ENCODE measurements around the gene LRRC75A. TPM values are rescaled to one million over a fixed set of nuclear protein-coding genes. Genes with fewer than 3 reads are reported as not detected.

LRRC75A gene
- total and polyA plus RNA-seq, 2 of the 8 experiments (the other 6 are each of a cell fraction or from before 2014, with no cell fraction given) = 9.7 to 9.9 TPM

DNA sequence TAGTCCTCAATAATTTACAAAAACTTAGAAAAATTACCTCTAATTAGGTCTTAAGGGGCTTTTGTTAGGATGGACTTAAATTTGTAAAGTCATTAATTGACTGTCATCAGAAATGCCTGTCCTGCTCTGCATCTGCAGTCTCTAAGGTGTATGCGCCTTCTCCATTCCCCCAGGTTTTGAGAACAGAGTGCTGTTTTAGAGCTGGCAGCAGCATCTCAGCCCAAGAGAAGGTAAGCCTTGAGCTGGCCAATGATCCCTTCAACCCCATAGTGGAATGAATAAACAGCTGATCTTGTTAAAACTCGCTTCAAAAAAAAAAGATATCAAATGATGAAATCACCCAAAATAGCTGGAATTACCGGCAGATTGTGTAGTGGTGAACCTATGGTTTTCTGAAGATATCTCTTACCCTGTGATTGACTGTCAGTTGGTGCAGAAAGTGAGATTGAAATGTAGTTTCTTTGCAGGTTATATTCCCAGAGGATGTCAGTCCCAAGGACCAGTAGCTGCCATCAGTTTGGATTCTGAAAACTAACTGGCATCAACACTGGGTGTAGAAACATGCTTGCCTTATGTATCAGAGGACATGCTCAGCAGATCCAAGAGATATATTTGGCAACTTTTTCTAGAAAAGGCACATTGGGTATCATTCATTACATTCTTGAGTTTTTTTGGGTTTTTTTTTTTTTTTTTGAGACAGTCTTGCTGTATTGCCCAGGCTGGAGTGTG is 50.9 kb downstream of the LRRC75A start:
- no peaks in the 10 kb centered on the region for H3K9me3 ChIP-seq (ENCODE audit: insufficient read depth in 2 of 2, low read depth in 1 of 2, low read length in 1 of 2)
- peak overlapping the region in 1 of 4 experiments; percentile 34; a peak in 3 of 7 replicates for H3K9ac ChIP-seq (replicated peaks in 1 of 4; ENCODE audit: extremely low read depth in 1 of 4, low read depth in 3 of 4, low read length in 3 of 4)
- H3K4me2 ChIP-seq (ENCODE audit: insufficient read depth in 1 of 2, low read depth in 2 of 2, low read length in 2 of 2) = peak overlapping the region; percentile 92 to 93
- H3K27me3 ChIP-seq (replicated peaks in 1 of 4; ENCODE audit: control insufficient read depth in 3 of 4, extremely low read depth in 1 of 4, insufficient read depth in 3 of 4, low read length in 3 of 4) = no peaks in the 10 kb centered on the region
- no peak overlapping the region for H3K23ac ChIP-seq (ENCODE audit: insufficient read length)
- no peak for FAIRE-seq
- H4K8ac ChIP-seq (ENCODE audit: extremely low read depth, insufficient read depth, low read length) = no peak overlapping the region
- H3K23me2 ChIP-seq (ENCODE audit: low read depth, low read length) = peaks cover 14% of the 10 kb centered on the region
- H3K18ac ChIP-seq (ENCODE audit: extremely low read depth, low read length) = no peak overlapping the region
- no peak overlapping the region for H2BK5ac ChIP-seq (ENCODE audit: low read depth, low read length)
- no peak overlapping the region for H3K4ac ChIP-seq (replicated peaks; ENCODE audit: insufficient read length, low read depth, low read length)
- H2BK15ac ChIP-seq (ENCODE audit: low read length) = no peak overlapping the region
- H3K4me1 ChIP-seq (replicated peaks in 1 of 4; ENCODE audit: control insufficient read depth in 3 of 4, insufficient read depth in 4 of 4, low read length in 3 of 4) = peaks cover 2 to 21% (median 10%) of the 10 kb centered on the region in 4 experiments
- no peak for TF ChIP-seq CTBP2 (IDR thresholded peaks at IDR 0.05; ENCODE audit: borderline replicate concordance, insufficient read depth, insufficient read length, low read length)
- peak; percentile 18 to 77 for TF ChIP-seq POLR2A (IDR thresholded peaks at IDR 0.05; ENCODE audit: control extremely low read depth in 1 of 2, low read depth in 2 of 2, low read length in 2 of 2)
- TF ChIP-seq POLR2AphosphoS5 (IDR thresholded peaks at IDR 0.05; ENCODE audit: low read depth, low read length) = peak; percentile 47; the same call in 1 of the 2 replicates
- ChIA-PET POLR2A (ENCODE audit: partially characterized antibody) (interaction anchor here (0.6 to 9.3 kb wide), 24 partner anchors 10 to 148 kb away, joined by 3 to 204 read pairs (median 4); partner anchors contain the start of genes CENPV, LRRC75A, TRPV2 and UBB), CTCF (ENCODE audit: partially characterized antibody) (interaction anchor here (0.8 to 36.9 kb wide), 11 partner anchors 10 to 80 kb away, joined by 3 to 941 read pairs (median 4); partner anchors contain the start of gene TRPV2)
- H3K79me2 ChIP-seq (ENCODE audit: control insufficient read depth in 1 of 2, insufficient read depth in 2 of 2, low read length in 2 of 2) = peaks cover 3 to 17% of the 10 kb centered on the region in 2 experiments; a peak in 2 of 4 replicates
- H3K56ac ChIP-seq (replicated peaks; ENCODE audit: insufficient read length, low read depth, low read length) = no peak overlapping the region
- H2BK120ac ChIP-seq (replicated peaks; ENCODE audit: low read depth, low read length) = no peak overlapping the region
- WGBS, 2 experiments (ENCODE audit: extremely low coverage in 1 of 2, insufficient coverage in 1 of 2, insufficient read length in 1 of 2, insufficient replicate concordance in 2 of 2, low coverage in 1 of 2, low lambda C conversion rate in 2 of 2, missing lambda C conversion rate in 1 of 2) = 86% methylated on average over 3 of the region's 3 CpGs; no CpG with 5 or more reads in 1 of the 2 experiments
- DNase-seq (ENCODE audit: low read depth in 1 of 2, low spot score in 2 of 2) = no peak
- H2AK5ac ChIP-seq (ENCODE audit: low read depth, low read length) = no peak overlapping the region
- H3K14ac ChIP-seq (ENCODE audit: insufficient read length) = no peak overlapping the region
- peaks cover 18 to 55% (median 38%) of the 10 kb centered on the region in 4 experiments for H3K36me3 ChIP-seq (ENCODE audit: control insufficient read depth in 2 of 4, insufficient read depth in 4 of 4, low read length in 3 of 4)
- H2BK12ac ChIP-seq (ENCODE audit: low read depth, low read length) = no peak overlapping the region
- H3K79me1 ChIP-seq (ENCODE audit: low read depth, low read length) = peaks cover 4% of the 10 kb centered on the region; the same call in 1 of the 2 replicates
- H2BK20ac ChIP-seq (ENCODE audit: low read length) = no peak overlapping the region
- no peak overlapping the region for H3K27ac ChIP-seq (ENCODE audit: low read depth, low read length)
- H3K4me3 ChIP-seq (ENCODE audit: extremely low read depth in 1 of 4, insufficient read depth in 2 of 4, low read depth in 3 of 4, low read length in 4 of 4) = peak overlapping the region in 2 of 4 experiments; percentile 11 to 95; a peak in 4 of 8 replicates
- no peak overlapping the region for H4K91ac ChIP-seq (replicated peaks; ENCODE audit: insufficient read length, low read length)
- H4K20me1 ChIP-seq (replicated peaks in 1 of 2; ENCODE audit: control insufficient read depth in 1 of 2, insufficient read depth in 2 of 2, low read length in 2 of 2) = peaks cover 0 to 24% of the 10 kb centered on the region in 2 experiments
- H4K5ac ChIP-seq (ENCODE audit: insufficient read length, low read depth, low read length) = no peak overlapping the region
- no peak overlapping the region for H2AFZ ChIP-seq (ENCODE audit: low read length)

Data from H1 (cell line).